Measurements from ENCODE around the gene CAMTA1.

GRCh38 chr1:7151978-7152377 lies 366.7 kb downstream of the CAMTA1 start:
- TF ChIP-seq GATA2 (CRISPR knock-in tag; IDR thresholded peaks at IDR 0.05) (no peak), IRF3 (IDR thresholded peaks at IDR 0.05; ENCODE audit: low read depth, low read length) (no peak), POLR2AphosphoS5 (IDR thresholded peaks at IDR 0.05; ENCODE audit: low read depth, low read length) (no peak), EP300 (IDR thresholded peaks at IDR 0.05; ENCODE audit: borderline replicate concordance in 1 of 2, low read depth in 1 of 2, low read length in 1 of 2) (no peak), NRF1 (IDR thresholded peaks at IDR 0.05; ENCODE audit: low read depth, low read length) (no peak), RCOR1 (IDR thresholded peaks at IDR 0.05; ENCODE audit: low read length) (no peak), REST (IDR thresholded peaks at IDR 0.05; ENCODE audit: low read depth, low read length) (no peak), NFIC (IDR thresholded peaks at IDR 0.05; ENCODE audit: borderline replicate concordance) (no peak), EZH2phosphoT487 (IDR thresholded peaks at IDR 0.05; ENCODE audit: borderline replicate concordance, low read depth) (no peak), MAX (IDR thresholded peaks at IDR 0.05; ENCODE audit: low read depth) (no peak)
- TF ChIP-seq, protein P1, sequence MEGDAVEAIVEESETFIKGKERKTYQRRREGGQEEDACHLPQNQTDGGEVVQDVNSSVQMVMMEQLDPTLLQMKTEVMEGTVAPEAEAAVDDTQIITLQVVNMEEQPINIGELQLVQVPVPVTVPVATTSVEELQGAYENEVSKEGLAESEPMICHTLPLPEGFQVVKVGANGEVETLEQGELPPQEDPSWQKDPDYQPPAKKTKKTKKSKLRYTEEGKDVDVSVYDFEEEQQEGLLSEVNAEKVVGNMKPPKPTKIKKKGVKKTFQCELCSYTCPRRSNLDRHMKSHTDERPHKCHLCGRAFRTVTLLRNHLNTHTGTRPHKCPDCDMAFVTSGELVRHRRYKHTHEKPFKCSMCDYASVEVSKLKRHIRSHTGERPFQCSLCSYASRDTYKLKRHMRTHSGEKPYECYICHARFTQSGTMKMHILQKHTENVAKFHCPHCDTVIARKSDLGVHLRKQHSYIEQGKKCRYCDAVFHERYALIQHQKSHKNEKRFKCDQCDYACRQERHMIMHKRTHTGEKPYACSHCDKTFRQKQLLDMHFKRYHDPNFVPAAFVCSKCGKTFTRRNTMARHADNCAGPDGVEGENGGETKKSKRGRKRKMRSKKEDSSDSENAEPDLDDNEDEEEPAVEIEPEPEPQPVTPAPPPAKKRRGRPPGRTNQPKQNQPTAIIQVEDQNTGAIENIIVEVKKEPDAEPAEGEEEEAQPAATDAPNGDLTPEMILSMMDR (IDR thresholded peaks at IDR 0.05), result no peak
- TF ChIP-seq, protein P2, sequence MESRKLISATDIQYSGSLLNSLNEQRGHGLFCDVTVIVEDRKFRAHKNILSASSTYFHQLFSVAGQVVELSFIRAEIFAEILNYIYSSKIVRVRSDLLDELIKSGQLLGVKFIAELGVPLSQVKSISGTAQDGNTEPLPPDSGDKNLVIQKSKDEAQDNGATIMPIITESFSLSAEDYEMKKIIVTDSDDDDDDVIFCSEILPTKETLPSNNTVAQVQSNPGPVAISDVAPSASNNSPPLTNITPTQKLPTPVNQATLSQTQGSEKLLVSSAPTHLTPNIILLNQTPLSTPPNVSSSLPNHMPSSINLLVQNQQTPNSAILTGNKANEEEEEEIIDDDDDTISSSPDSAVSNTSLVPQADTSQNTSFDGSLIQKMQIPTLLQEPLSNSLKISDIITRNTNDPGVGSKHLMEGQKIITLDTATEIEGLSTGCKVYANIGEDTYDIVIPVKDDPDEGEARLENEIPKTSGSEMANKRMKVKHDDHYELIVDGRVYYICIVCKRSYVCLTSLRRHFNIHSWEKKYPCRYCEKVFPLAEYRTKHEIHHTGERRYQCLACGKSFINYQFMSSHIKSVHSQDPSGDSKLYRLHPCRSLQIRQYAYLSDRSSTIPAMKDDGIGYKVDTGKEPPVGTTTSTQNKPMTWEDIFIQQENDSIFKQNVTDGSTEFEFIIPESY (IDR thresholded peaks at IDR 0.05; ENCODE audit: borderline replicate concordance, low read depth), result no peak
